ENCODE results near the gene RAB40B.

GRCh38 chr17:82681547-82681946 is 17.0 kb downstream of the RAB40B start:
- TF ChIP-seq POLR2AphosphoS5 (IDR thresholded peaks at IDR 0.05) (no peak), POLR2A (IDR thresholded peaks at IDR 0.05) (no peak), CTCF (IDR thresholded peaks at IDR 0.05) (no peak)

All from prostate gland (tissue), 2 donors.